HAP-1 (cell line): ENCODE results near the gene GOLGA3.
"Not testable (repeated sequence)": the region's sequence is repeated elsewhere in the genome, so short reads cannot be mapped to it uniquely, and the experiment has no call there.

ENCODE experiments used
- DNase-seq, 2 experiments: peaks; one replicate each; pipeline ENCODE4 v3.0.0-alpha.2; 2016 to 2020; ENCODE audit warnings: low spot score in 2 of 2
- H3K27me3 ChIP-seq: fragments of 250-450 bp; sonication (Bioruptor Pico); 2 replicates; pipeline ENCODE4 v1.5.1; 2020; ENCODE audit warnings: low read depth, mild to moderate bottlenecking, moderate library complexity
- H3K36me3 ChIP-seq: fragments of 250-450 bp; sonication (Bioruptor Pico); replicated peaks from 2 replicates; pipeline ENCODE4 v1.5.1; 2020; ENCODE audit warnings: mild to moderate bottlenecking
- H3K4me1 ChIP-seq: fragments of 250-450 bp; sonication (Bioruptor Pico); 2 replicates; pipeline ENCODE4 v1.5.1; 2020; ENCODE audit warnings: mild to moderate bottlenecking
- H3K4me3 ChIP-seq: fragments of 250-450 bp; sonication (Bioruptor Pico); 2 replicates; pipeline ENCODE4 v1.5.1; 2020; ENCODE audit warnings: mild to moderate bottlenecking, moderate library complexity
- H3K9me3 ChIP-seq: fragments of 250-450 bp; sonication (Bioruptor Pico); 2 replicates; pipeline ENCODE4 v1.5.1; 2020; ENCODE audit warnings: mild to moderate bottlenecking, moderate library complexity
- in situ Hi-C: fragments of 300-500 bp; cut with MboI; formaldehyde crosslinking; loops from 3 replicates; pipeline ENCODE4 v1.14.3; 2020; ENCODE audit warnings: low sequenced_read_pairs, inconsistent platforms, mixed read lengths

The GOLGA3 gene

DNA sequence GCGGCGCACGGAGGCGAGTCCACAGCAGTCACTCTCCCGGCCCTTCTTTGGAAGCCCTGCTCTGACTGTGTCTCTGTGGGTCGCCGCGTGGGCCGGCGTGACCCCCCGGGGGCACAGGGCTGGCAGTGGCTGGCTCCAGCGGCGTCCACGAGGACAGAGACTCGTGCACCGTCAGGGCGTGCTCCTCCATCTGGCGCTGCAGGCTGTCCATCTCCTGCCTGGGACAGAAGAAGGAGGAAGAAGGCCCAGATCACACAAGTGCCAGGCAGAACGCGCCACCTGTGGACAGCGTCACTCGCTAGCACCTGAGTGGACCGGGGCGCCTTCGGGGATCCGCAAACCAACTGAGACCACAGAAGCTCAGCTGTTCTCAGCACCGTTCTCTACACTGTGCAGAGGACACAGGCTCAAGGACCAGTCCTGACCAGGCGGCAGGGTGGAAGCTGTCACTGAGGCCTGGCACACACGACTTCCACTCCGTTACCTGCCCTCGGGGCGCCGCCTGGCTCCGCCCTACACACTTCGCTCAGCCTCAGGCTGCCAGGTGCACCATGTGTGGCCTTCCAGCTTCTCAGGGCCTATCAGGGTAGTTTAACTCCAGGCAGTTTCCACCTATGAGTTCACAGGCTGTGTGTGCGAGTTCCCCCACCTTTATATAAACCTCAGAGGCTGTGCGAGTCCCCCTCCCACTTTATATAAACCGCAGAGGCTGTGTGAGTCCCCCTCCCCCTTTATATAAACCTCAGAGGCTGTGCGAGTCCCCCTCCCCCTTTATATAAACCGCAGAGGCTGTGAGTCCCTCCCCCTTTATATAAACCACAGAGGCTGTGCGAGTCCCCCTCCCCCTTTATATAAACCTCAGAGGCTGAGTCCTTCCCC lies 55.4 kb downstream of the GOLGA3 start:
- no peaks in the 10 kb centered on the region for H3K27me3 ChIP-seq
- peaks cover 54% of the 10 kb centered on the region for H3K36me3 ChIP-seq
- no peaks in the 10 kb centered on the region for H3K4me1 ChIP-seq
- H3K9me3 ChIP-seq: no peaks in the 10 kb centered on the region
- in situ Hi-C loops: no loop called here
- DNase-seq: no peak
- H3K4me3 ChIP-seq: no peak overlapping the region

DNA sequence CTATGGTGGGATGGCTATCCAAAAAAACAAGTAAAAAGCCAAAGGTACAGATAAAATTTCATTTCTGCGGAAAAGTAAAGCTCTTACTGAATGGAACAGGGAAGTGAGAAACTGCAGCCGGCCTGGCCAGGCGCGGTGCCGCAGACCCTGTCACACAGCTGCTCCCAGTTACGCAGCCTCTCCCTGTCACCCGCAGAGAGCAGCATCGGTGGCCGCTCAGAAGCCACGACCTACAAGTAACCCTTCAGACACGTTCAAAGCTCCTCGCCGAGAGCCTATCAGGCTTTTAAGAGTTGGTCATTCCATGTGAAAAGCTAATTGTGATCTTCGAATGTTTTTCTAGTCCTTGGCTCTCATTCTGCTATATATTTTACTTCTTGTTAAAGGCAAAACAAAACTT lies 56.1 kb downstream of the GOLGA3 start:
- no peaks in the 10 kb centered on the region for H3K4me1 ChIP-seq
- no peak overlapping the region for H3K4me3 ChIP-seq
- no peaks in the 10 kb centered on the region for H3K9me3 ChIP-seq
- peaks cover 48% of the 10 kb centered on the region for H3K36me3 ChIP-seq
- DNase-seq: no peak
- no peaks in the 10 kb centered on the region for H3K27me3 ChIP-seq
- in situ Hi-C loops: no loop called here

DNA sequence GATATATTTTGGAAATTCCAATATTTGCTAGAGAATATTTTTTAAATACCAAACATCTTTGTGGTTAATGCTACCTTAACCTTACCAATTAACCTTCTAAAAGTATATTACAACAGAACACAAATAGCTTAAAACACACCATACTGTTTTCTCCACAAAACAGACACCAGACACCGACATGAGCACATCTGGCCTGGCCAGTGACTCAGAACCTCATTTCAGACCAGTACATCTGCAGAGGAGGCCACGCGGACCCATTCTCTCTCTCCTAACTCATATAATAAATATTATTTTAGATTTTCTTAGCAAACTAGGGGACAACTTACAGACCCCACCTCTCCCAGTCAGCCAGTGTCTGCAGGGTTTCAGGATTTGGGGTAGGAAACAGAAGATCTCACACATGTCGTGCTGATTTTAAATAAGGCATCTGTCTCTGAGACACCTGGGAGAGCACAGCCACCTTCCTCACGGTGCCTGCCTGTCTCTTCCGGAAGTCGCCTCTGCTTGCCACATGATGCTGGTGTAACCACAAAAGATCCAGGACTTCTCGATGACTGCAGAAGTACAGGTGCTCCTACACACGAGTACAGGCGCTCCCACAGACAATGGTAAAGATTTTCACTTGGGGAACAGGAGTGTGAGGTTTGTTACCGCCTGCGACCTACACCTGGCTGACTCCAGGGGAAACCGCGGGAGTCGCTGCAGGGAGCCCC lies 57.4 kb downstream of the GOLGA3 start:
- Histone ChIP-seq H3K9me3 (no peaks in the 10 kb centered on the region), H3K4me1 (no peaks in the 10 kb centered on the region), H3K27me3 (no peaks in the 10 kb centered on the region), H3K4me3 (no peak overlapping the region), H3K36me3 (peaks cover 42% of the 10 kb centered on the region)
- DNase-seq: no peak
- in situ Hi-C loops: no loop called here

DNA sequence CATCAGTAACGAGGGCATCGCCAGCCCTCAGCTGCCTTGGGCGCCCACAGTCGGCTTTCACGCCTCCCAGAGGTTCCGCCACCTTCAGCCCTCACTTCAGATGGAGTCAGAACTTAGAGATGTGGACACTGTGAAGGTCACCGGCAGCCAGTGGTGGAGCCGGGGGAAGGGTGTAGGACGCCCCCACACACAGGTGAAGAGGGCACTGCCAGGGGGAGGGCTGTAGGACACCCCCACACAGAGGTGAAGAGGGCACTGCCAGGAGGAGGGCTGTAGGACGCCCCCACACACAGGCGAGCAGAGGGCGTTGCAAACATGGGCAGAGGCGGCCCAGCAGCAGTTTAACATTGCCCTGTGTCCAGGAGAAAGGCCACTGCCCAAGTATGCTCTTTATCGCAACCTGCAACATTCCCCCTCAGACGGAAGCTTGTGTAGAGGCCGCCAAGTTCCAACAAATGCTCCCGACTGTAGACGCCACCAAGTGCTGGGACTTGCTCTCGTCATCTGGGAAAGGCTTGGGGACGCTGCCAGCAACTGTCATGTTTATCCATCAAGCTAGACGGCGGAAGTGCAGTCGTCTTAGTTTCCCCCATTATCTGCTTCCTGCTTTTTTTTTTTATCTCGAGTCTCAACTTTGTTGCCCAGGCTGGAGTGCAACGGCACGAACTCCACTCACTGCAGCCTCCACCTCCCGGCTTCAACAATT lies 62.1 kb downstream of the GOLGA3 start:
- Histone ChIP-seq H3K27me3 (no peaks in the 10 kb centered on the region), H3K4me3 (no peak overlapping the region), H3K36me3 (peaks cover 14% of the 10 kb centered on the region), H3K9me3 (no peaks in the 10 kb centered on the region), H3K4me1 (no peaks in the 10 kb centered on the region)
- in situ Hi-C loops: no loop called here
- DNase-seq: no peak

GRCh38 chr12:132765361-132765760 lies 63.3 kb downstream of the GOLGA3 start:
- in situ Hi-C loops: no loop called here
- no peak for DNase-seq
- Histone ChIP-seq H3K4me3 (no peak overlapping the region), H3K36me3 (peaks cover 15% of the 10 kb centered on the region; the same call in 1 of the 2 replicates), H3K9me3 (no peaks in the 10 kb centered on the region), H3K27me3 (no peaks in the 10 kb centered on the region), H3K4me1 (peaks cover 2% of the 10 kb centered on the region; the same call in 1 of the 2 replicates)

DNA sequence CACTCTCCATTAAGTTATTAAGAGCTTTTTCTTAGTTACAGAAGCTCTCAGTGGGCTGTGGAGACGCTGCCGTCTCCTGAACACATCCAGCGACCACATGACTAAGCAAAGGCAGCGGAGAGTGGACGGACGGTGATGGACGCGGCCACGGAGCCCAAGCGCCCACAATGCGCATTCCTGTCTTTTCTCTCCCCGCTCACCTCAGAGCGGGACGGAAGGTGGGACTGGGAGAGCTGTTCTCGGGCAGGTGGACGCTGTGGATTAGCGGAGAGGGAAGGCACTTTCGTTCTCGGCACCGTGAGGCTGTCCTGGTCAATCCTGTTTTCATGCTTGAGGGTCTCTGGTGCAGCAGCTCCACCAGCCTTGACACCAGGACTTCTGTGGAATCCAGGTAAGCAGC lies 64.4 kb downstream of the GOLGA3 start:
- Histone ChIP-seq H3K9me3 (no peaks in the 10 kb centered on the region), H3K4me1 (peaks cover 5% of the 10 kb centered on the region; the same call in 1 of the 2 replicates), H3K36me3 (peaks cover 12% of the 10 kb centered on the region), H3K27me3 (no peaks in the 10 kb centered on the region), H3K4me3 (no peak overlapping the region)
- in situ Hi-C loops: no loop called here
- DNase-seq: no peak

DNA sequence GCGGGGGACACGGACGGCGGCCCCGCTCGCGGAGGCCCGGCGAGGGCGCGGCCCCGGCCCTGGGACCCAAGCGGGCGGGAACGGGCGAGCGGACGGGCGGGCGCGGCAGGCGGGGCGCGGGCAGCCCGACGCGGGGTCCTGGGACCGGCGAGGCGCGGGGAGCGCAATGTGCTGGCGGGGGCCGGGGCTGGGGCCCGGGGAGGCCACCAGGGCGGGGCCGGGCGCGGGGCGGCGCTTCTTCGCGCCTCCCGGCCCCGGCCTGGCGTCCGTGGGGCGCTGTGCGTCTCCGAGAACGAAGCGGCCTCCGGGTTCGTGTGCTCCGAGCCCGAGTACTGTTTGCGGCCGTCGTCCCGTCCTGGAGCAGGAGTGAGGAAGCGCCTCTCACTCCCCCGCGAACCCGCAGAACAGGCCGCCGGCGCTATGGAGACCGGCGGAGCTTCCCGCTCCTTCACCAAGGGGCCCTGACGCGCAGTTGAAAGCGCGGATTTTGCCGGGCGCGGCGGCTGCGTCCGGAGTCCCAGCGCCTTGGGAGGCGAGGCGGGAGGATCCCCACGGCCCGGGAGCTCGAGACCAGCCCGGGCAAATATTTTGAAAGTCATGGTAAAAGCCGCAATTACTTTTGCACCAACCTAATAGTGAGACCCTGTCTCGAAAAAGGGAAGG lies 66.6 kb downstream of the GOLGA3 start:
- in situ Hi-C loops: no loop called here
- peak overlapping the region; percentile 74 for H3K4me3 ChIP-seq
- peak; percentile 73 to 87 for DNase-seq
- H3K27me3 ChIP-seq: no peaks in the 10 kb centered on the region
- H3K36me3 ChIP-seq: peaks cover 10% of the 10 kb centered on the region
- H3K4me1 ChIP-seq: peaks cover 5% of the 10 kb centered on the region; the same call in 1 of the 2 replicates
- no peaks in the 10 kb centered on the region for H3K9me3 ChIP-seq

GRCh38 chr12:132761032-132761920 lies 67.4 kb downstream of the GOLGA3 start, which contains the start of gene ANKLE2:
TSS of gene ANKLE2 (minus strand) at chr12:132761832. CDS start at chr12:132761798, 34 bp downstream.
- DNase-seq: peak; percentile 4 to 52
- in situ Hi-C loops: no loop called here
- H3K36me3 ChIP-seq: peaks cover 11% of the 10 kb centered on the region
- H3K4me3 ChIP-seq: peak within 1 kb of the TSS; percentile 82
- H3K9me3 ChIP-seq: no peaks in the 10 kb centered on the region
- H3K4me1 ChIP-seq: peaks cover 5% of the 10 kb centered on the region; the same call in 1 of the 2 replicates
- H3K27me3 ChIP-seq: no peaks in the 10 kb centered on the region

- H3K27me3 ChIP-seq: no peaks in the 10 kb centered on the region
- no peak overlapping the region; the same call in 1 of the 2 replicates for H3K4me3 ChIP-seq
- H3K9me3 ChIP-seq: no peaks in the 10 kb centered on the region
- peaks cover 22% of the 10 kb centered on the region for H3K36me3 ChIP-seq
- in situ Hi-C loops: no loop called here
- no peak for DNase-seq
- H3K4me1 ChIP-seq: peaks cover 5% of the 10 kb centered on the region; the same call in 1 of the 2 replicates
Observed at GRCh38 chr12:132759359-132759758, 69.3 kb downstream of the GOLGA3 start.

DNA sequence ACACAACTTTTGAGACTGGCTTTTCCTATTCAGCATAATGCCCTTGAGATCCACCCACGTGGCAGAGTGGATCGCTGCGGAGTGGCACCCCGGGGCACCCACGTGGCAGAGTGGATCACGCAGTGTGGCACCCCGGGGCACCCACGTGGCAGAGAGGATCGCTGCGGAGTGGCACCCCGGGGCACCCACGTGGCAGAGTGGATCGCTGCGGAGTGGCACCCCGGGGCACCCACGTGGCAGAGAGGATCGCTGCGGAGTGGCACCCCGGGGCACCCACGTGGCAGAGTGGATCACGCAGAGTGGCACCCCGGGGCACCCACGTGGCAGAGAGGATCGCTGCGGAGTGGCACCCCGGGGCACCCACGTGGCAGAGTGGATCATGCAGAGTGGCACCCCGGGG lies 69.8 kb downstream of the GOLGA3 start:
- in situ Hi-C loops, H3K9me3 ChIP-seq, H3K27me3 ChIP-seq, H3K4me3 ChIP-seq, DNase-seq, H3K4me1 ChIP-seq: not testable (repeated sequence)
- H3K36me3 ChIP-seq: peaks cover 28% of the 10 kb centered on the region

DNA sequence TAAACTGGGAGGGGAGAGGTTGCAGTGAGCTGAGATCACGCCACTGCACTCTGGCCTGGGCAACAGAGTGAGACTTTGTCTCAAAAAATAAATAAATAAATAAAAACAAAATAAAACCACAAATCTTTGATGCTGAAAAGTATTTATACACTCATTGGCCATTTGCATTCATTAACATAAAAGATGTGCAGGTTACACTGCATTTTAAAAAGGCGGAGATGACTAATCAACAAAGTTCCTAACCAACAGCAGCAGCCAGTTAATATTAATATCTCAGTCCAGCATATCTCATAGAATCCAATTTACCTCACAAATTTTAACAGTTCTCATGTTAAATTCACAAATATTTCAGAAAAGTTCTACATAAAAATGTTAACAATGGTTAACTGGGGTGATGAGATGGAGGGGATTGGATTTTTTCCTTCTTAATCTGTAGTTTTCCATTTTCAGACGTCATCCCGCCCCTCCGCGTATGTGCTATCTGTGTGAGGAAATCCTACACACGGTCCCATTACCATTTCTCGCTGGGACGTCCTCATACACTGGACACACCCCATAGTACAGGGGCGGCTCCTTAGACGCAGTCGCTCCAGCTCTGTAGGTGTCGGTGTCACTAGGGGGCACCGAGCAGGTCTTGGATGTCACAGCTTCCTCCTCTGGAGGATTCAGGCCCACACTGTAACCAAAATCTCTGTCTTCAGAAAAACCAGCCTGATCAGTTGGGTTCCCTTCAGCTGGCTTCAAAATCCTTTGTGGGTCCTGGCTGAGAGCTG lies 74.3 kb downstream of the GOLGA3 start:
- no peak overlapping the region for H3K4me3 ChIP-seq
- no peaks in the 10 kb centered on the region for H3K27me3 ChIP-seq
- in situ Hi-C loops: loop anchor here (5.0 kb wide), 1 partner anchor 37 kb away; no protein-coding TSS in a partner anchor
- peak in 1 of 2 experiments; percentile 31 for DNase-seq
- H3K36me3 ChIP-seq: peaks cover 59% of the 10 kb centered on the region
- no peaks in the 10 kb centered on the region for H3K9me3 ChIP-seq
- H3K4me1 ChIP-seq: no peaks in the 10 kb centered on the region

DNA sequence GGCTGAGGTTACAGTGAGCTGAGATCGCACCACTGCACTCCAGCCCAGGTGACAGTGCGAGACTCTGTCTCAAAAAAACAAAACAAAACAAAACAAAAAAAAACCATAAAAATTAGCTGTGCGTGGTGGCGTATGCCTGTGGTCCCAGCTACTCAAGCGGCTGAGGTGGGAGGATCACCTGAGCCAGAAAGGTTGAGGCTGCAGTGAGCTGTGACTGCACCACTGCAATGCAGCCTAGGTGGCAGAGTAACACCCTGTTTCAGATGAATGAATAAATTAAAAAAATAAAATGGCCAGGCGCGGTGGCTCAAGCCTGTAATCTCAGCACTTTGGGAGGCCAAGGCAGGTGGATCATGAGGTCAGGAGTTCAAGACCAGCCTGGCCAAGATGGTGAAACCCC lies 75.0 kb downstream of the GOLGA3 start:
- not testable (repeated sequence) for H3K9me3 ChIP-seq, H3K4me3 ChIP-seq, H3K4me1 ChIP-seq, H3K27me3 ChIP-seq, DNase-seq
- H3K36me3 ChIP-seq: peaks cover 66% of the 10 kb centered on the region
- in situ Hi-C loops: loop anchor here (5.0 kb wide), 1 partner anchor 36 kb away; no protein-coding TSS in a partner anchor
